ENCODE measurements around the gene HGF.
A peak's percentile ranks its signal among the peaks of the same experiment; 100 is the strongest.

HGF gene

DNA sequence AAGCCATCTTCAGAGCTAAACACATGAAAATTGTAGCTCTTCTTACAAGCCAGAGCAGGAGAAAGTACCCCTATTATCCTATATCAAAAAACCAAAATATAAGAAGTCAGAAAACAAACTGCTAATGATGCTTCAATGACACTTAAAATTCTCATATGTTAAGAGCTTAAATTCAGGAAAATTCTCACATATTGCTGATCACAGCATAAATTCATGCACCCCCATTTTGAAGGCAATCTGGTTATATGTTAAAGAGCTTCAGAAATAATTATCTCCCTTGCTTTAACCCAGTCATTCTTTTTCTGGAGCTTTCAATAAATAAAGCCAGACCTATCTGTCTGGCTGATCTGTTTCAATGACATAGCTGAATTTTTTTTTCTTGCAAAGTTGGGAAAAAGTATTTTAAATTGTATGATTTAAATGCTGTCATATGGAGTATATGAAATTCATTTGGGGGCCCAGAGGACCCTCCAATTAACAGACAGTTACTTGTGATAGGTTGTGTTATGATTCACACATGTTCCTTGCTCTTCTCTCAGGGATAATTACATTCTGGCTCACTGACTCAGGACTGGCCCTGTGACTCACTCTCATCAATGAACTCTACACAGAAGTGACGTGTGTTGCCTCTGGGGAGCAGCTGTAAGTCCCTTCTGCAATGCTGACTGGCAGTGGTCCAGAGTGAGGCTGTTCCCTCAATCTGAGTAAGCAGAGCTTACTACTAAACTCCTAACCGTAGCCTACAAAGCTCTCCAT lies 85.2 kb downstream of the HGF start (continued):
- 0 out of 2 replicates have a peak, but pooled peaks have one; percentile 43 for TF ChIP-seq ZNF565 (CRISPR knock-in tag; conservative IDR thresholded peaks at IDR 0.05; ENCODE audit: low read depth)

DNA sequence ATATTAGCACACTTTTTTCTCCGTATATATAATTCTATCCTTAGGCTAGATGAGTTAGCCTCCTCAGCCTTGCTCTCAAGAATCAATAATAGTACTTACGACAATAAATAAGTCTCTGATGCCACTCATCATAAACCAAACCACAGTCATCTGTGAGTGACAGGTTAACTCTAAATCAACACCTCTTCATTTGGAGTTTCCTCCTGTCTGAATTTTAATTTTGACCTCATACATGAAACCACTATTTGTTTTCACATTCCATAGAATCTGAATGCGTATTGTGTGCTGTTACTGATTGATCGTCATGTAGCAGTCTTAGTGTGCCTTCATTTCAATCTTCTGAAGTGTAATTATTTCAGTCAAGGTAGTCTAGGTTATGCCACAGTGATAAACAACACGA lies 85.8 kb downstream of the HGF start:
- no peak for ATAC-seq
- TF ChIP-seq TCF4 (CRISPR knock-in tag; IDR thresholded peaks at IDR 0.05; ENCODE audit: borderline replicate concordance), result no peak
- no peak for TF ChIP-seq ZNF565 (CRISPR knock-in tag; conservative IDR thresholded peaks at IDR 0.05; ENCODE audit: low read depth)

DNA sequence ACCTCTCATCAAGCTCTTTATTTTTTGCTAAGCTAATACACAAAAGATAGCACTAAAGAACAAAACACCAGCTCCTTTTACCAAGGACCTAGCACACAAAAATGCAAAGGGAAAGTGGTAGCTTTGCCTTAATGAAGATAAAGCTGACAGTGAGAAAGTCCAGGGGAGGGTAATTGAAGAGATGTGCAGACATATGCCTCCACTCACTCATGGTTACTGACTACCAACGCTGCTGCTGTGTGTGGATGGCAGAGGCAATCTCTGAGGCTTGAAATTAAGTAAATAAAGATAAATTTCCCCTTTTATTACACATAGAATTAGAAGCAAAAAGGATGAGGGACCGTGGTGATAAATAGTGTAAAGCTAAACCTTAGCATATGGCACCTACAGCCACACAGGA lies 87.0 kb downstream of the HGF start:
- TF ChIP-seq, protein P1, sequence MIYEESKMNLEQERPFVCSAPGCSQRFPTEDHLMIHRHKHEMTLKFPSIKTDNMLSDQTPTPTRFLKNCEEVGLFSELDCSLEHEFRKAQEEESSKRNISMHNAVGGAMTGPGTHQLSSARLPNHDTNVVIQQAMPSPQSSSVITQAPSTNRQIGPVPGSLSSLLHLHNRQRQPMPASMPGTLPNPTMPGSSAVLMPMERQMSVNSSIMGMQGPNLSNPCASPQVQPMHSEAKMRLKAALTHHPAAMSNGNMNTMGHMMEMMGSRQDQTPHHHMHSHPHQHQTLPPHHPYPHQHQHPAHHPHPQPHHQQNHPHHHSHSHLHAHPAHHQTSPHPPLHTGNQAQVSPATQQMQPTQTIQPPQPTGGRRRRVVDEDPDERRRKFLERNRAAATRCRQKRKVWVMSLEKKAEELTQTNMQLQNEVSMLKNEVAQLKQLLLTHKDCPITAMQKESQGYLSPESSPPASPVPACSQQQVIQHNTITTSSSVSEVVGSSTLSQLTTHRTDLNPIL (CRISPR knock-in tag; IDR thresholded peaks at IDR 0.05; ENCODE audit: low read depth), result 0 out of 2 replicates have a peak, but pooled peaks have one; percentile 14
- TF ChIP-seq, protein P2, sequence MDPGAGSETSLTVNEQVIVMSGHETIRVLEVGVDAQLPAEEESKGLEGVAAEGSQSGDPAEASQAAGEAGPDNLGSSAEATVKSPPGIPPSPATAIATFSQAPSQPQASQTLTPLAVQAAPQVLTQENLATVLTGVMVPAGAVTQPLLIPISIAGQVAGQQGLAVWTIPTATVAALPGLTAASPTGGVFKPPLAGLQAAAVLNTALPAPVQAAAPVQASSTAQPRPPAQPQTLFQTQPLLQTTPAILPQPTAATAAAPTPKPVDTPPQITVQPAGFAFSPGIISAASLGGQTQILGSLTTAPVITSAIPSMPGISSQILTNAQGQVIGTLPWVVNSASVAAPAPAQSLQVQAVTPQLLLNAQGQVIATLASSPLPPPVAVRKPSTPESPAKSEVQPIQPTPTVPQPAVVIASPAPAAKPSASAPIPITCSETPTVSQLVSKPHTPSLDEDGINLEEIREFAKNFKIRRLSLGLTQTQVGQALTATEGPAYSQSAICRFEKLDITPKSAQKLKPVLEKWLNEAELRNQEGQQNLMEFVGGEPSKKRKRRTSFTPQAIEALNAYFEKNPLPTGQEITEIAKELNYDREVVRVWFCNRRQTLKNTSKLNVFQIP (CRISPR knock-in tag; IDR thresholded peaks at IDR 0.05; ENCODE audit: borderline replicate concordance, low read depth), result peak; percentile 39; the same call in 1 of the 2 replicates
- peak; percentile 95 for TF ChIP-seq TCF4 (CRISPR knock-in tag; IDR thresholded peaks at IDR 0.05; ENCODE audit: borderline replicate concordance)
- no peak; the same call in 1 of the 2 replicates for TF ChIP-seq ZFP3 (CRISPR knock-in tag; IDR thresholded peaks at IDR 0.05)
- TF ChIP-seq BACH2 (CRISPR knock-in tag; IDR thresholded peaks at IDR 0.05; ENCODE audit: borderline replicate concordance), result 0 out of 2 replicates have a peak, but pooled peaks have one; percentile 13
- TF ChIP-seq, protein P3, sequence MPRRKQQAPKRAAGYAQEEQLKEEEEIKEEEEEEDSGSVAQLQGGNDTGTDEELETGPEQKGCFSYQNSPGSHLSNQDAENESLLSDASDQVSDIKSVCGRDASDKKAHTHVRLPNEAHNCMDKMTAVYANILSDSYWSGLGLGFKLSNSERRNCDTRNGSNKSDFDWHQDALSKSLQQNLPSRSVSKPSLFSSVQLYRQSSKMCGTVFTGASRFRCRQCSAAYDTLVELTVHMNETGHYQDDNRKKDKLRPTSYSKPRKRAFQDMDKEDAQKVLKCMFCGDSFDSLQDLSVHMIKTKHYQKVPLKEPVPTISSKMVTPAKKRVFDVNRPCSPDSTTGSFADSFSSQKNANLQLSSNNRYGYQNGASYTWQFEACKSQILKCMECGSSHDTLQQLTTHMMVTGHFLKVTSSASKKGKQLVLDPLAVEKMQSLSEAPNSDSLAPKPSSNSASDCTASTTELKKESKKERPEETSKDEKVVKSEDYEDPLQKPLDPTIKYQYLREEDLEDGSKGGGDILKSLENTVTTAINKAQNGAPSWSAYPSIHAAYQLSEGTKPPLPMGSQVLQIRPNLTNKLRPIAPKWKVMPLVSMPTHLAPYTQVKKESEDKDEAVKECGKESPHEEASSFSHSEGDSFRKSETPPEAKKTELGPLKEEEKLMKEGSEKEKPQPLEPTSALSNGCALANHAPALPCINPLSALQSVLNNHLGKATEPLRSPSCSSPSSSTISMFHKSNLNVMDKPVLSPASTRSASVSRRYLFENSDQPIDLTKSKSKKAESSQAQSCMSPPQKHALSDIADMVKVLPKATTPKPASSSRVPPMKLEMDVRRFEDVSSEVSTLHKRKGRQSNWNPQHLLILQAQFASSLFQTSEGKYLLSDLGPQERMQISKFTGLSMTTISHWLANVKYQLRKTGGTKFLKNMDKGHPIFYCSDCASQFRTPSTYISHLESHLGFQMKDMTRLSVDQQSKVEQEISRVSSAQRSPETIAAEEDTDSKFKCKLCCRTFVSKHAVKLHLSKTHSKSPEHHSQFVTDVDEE (CRISPR knock-in tag; IDR thresholded peaks at IDR 0.05), result peak; percentile 94
- TF ChIP-seq SNAI2 (CRISPR knock-in tag; IDR thresholded peaks at IDR 0.05), result peak; percentile 93
- peak; percentile 52; the same call in 1 of the 2 replicates for TF ChIP-seq ARNTL (CRISPR knock-in tag; IDR thresholded peaks at IDR 0.05; ENCODE audit: borderline replicate concordance, low read depth)
- TF ChIP-seq ZFP30 (CRISPR knock-in tag; IDR thresholded peaks at IDR 0.05), result peak; percentile 40
- no peak for TF ChIP-seq RARB (CRISPR knock-in tag; IDR thresholded peaks at IDR 0.05)
- TF ChIP-seq GLIS3 (CRISPR knock-in tag; IDR thresholded peaks at IDR 0.05), result peak; percentile 65; the same call in 1 of the 2 replicates
- peak; percentile 28; the same call in 1 of the 2 replicates for TF ChIP-seq TOX (CRISPR knock-in tag; IDR thresholded peaks at IDR 0.05; ENCODE audit: borderline replicate concordance)
- peak; percentile 72; the same call in 1 of the 2 replicates for TF ChIP-seq ZNF70 (CRISPR knock-in tag; IDR thresholded peaks at IDR 0.05)
- TF ChIP-seq, protein P4, sequence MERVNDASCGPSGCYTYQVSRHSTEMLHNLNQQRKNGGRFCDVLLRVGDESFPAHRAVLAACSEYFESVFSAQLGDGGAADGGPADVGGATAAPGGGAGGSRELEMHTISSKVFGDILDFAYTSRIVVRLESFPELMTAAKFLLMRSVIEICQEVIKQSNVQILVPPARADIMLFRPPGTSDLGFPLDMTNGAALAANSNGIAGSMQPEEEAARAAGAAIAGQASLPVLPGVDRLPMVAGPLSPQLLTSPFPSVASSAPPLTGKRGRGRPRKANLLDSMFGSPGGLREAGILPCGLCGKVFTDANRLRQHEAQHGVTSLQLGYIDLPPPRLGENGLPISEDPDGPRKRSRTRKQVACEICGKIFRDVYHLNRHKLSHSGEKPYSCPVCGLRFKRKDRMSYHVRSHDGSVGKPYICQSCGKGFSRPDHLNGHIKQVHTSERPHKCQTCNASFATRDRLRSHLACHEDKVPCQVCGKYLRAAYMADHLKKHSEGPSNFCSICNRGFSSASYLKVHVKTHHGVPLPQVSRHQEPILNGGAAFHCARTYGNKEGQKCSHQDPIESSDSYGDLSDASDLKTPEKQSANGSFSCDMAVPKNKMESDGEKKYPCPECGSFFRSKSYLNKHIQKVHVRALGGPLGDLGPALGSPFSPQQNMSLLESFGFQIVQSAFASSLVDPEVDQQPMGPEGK (CRISPR knock-in tag; IDR thresholded peaks at IDR 0.05; ENCODE audit: borderline replicate concordance), result peak; percentile 85
- no peak for TF ChIP-seq ZC3H10 (CRISPR knock-in tag; IDR thresholded peaks at IDR 0.05)
- peak; percentile 69; the same call in 1 of the 2 replicates for TF ChIP-seq CSDC2 (CRISPR knock-in tag; IDR thresholded peaks at IDR 0.05)
- TF ChIP-seq ESRRG (CRISPR knock-in tag; IDR thresholded peaks at IDR 0.05), result no peak
- TF ChIP-seq ISL1 (CRISPR knock-in tag; IDR thresholded peaks at IDR 0.05), result peak; percentile 89
- peak; percentile 57 for TF ChIP-seq ZNF8 (CRISPR knock-in tag; IDR thresholded peaks at IDR 0.05)
- ATAC-seq, result peak; percentile 40

DNA sequence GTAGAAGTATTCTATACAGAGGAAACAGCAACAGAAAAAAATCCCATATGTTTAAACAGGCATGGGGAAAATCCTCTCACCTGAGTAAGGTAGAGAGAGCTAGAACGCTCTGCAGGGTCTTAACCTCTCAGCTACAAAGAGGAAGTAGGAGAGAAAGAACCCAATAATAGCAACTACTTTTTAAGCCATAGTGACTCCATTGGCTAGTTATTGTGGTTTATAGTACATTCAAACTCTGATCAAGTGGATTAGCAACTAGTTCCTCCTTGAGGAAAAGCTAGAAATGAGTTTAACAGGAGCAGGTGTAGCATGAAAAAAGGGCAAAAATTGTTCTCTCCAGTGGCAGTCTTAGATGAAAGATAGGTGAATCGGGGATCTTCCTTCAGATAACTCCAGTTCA lies 89.7 kb downstream of the HGF start:
- no peak for ATAC-seq
- no peak for TF ChIP-seq TOX (CRISPR knock-in tag; IDR thresholded peaks at IDR 0.05; ENCODE audit: borderline replicate concordance)
- TF ChIP-seq ISL1 (CRISPR knock-in tag; IDR thresholded peaks at IDR 0.05), result 0 out of 2 replicates have a peak, but pooled peaks have one; percentile 7
- TF ChIP-seq ZFP3 (CRISPR knock-in tag; IDR thresholded peaks at IDR 0.05), result no peak

Data from SK-N-SH treated with all-trans-retinoic acid at 6 μM for 48 hours (cell line).